ENCODE measurements around the gene ARFGAP2.

DNA sequence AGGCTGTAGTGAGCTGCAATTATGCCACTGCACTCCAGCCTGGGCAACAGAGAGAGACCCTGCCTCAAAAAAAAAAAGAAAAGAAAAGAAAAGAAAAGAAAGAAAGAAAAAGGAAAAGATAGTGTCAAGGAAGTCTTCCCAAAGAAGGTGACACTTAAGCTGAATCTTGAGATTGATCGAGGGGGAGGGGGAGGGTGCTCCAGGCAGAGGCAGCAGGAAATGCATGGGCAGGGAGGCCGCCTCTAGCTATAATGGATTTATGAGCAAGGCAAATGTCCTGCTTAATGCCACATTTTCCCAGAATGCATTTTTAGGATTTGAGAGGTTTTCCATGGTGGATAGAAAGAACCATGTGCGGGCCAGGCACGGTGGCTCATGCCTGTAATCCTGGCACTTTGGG lies 24.3 kb upstream of the ARFGAP2 start:
- TF ChIP-seq POLR2A (IDR thresholded peaks at IDR 0.05): no peak
- TF ChIP-seq, protein P1, sequence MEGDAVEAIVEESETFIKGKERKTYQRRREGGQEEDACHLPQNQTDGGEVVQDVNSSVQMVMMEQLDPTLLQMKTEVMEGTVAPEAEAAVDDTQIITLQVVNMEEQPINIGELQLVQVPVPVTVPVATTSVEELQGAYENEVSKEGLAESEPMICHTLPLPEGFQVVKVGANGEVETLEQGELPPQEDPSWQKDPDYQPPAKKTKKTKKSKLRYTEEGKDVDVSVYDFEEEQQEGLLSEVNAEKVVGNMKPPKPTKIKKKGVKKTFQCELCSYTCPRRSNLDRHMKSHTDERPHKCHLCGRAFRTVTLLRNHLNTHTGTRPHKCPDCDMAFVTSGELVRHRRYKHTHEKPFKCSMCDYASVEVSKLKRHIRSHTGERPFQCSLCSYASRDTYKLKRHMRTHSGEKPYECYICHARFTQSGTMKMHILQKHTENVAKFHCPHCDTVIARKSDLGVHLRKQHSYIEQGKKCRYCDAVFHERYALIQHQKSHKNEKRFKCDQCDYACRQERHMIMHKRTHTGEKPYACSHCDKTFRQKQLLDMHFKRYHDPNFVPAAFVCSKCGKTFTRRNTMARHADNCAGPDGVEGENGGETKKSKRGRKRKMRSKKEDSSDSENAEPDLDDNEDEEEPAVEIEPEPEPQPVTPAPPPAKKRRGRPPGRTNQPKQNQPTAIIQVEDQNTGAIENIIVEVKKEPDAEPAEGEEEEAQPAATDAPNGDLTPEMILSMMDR (IDR thresholded peaks at IDR 0.05): no peak
